ENCODE results near the gene SNX22. TPM values are rescaled to one million over a fixed set of nuclear protein-coding genes. Genes with fewer than 3 reads are reported as not detected.

The SNX22 gene
- total RNA-seq, 6 experiments from 2014 or later = 0.43 to 4.2 (median 1.6) TPM

- no peaks in the 10 kb centered on the region for H3K9me3 ChIP-seq
- H3K27ac ChIP-seq = no peak overlapping the region
- H3K36me3 ChIP-seq = peaks cover 0 to 3% (median 1%) of the 10 kb centered on the region in 4 donors
- no peak overlapping the region for H3K4me3 ChIP-seq
- no peaks in the 10 kb centered on the region for H3K4me1 ChIP-seq
- ATAC-seq = no peak
- no peaks in the 10 kb centered on the region for H3K27me3 ChIP-seq
- no peak for TF ChIP-seq POLR2A (IDR thresholded peaks at IDR 0.05)
- TF ChIP-seq, protein P1, sequence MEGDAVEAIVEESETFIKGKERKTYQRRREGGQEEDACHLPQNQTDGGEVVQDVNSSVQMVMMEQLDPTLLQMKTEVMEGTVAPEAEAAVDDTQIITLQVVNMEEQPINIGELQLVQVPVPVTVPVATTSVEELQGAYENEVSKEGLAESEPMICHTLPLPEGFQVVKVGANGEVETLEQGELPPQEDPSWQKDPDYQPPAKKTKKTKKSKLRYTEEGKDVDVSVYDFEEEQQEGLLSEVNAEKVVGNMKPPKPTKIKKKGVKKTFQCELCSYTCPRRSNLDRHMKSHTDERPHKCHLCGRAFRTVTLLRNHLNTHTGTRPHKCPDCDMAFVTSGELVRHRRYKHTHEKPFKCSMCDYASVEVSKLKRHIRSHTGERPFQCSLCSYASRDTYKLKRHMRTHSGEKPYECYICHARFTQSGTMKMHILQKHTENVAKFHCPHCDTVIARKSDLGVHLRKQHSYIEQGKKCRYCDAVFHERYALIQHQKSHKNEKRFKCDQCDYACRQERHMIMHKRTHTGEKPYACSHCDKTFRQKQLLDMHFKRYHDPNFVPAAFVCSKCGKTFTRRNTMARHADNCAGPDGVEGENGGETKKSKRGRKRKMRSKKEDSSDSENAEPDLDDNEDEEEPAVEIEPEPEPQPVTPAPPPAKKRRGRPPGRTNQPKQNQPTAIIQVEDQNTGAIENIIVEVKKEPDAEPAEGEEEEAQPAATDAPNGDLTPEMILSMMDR (IDR thresholded peaks at IDR 0.05) = no peak
- intact Hi-C loops (cut with DNase I) = no loop called here
- 90% methylated on average over 1 of the region's 1 CpG for WGBS (ENCODE audit: insufficient coverage, low coverage, low lambda C conversion rate, missing lambda C conversion rate)
- no peak for DNase-seq
These were observed 45.9 kb downstream of the SNX22 start for GRCh38 chr15:64197425-64197824.

DNA sequence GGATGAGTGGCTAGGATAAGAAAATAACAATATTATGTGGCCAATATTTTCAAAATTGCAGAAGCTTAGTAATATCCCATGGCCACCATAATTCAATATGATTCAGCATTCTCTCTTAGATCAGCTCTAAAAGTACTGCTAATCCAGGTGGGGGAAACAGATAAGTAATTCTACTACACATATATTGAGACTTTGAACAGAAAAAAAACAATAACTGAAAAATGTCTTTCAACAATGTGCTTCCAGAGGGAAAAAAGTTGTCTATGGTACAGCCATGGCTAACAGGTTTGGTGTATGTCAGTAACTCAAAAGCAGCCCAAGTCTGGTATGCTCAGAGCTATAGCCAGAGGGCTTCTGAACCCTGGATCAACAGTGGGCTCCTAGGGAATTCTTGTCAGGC is 53.7 kb downstream of the SNX22 start:
- intact Hi-C loops (cut with DNase I) = loop anchor here (10.0 kb wide), 1 partner anchor 150 kb away; the partner anchor contains the start of gene CSNK1G1 (in 2 of the 2)
- H3K27me3 ChIP-seq = no peaks in the 10 kb centered on the region
- TF ChIP-seq POLR2A (IDR thresholded peaks at IDR 0.05) = no peak
- TF ChIP-seq, protein P1 (IDR thresholded peaks at IDR 0.05) = no peak

More for the DNA sequence above, 53.7 kb downstream of the SNX22 start:
- H3K36me3 ChIP-seq = peaks cover 0 to 10% (median 4%) of the 10 kb centered on the region in 4 donors
- no peak overlapping the region for H3K4me3 ChIP-seq
- DNase-seq (no peak), ATAC-seq (no peak)
- no peaks in the 10 kb centered on the region for H3K9me3 ChIP-seq
- no peaks in the 10 kb centered on the region for H3K4me1 ChIP-seq
- H3K27ac ChIP-seq = no peak overlapping the region

Small RNA genes within 50 kb of the gene (small RNA-seq; reads per million reads assigned to genes)
- gene RF00019 = 0 reads per million in 2 experiments

Other genes with a start within 250 kb of the SNX22 start
- 10 to 100 TPM in 1 of 6 experiments, 1 to 10 TPM in 5; 1.5 to 11.5 (median 4.7) TPM for gene DAPK2, start 105.2 kb upstream of the SNX22 start, total RNA-seq
- 100 to 1,000 TPM in 4 of 6 experiments, 10 to 100 TPM in 2; 84.2 to 186 (median 126) TPM for gene CIAO2A, start 57.9 kb upstream of the SNX22 start, total RNA-seq
- gene SNX1, start 55.7 kb upstream of the SNX22 start, total RNA-seq = 10 to 100 TPM; 40.7 to 71.1 (median 59.8) TPM
- gene PPIB, start 11.3 kb downstream of the SNX22 start, total RNA-seq = 100 to 1,000 TPM; 276 to 535 (median 474) TPM
- gene CSNK1G1, start 204.4 kb downstream of the SNX22 start, total RNA-seq = 1 to 10 TPM; 3.9 to 7.1 (median 5.5) TPM
- 1 to 10 TPM in 5 of 6 experiments, under 1 TPM in 1; 0.60 to 5.6 (median 2.1) TPM for gene PCLAF, start 229.7 kb downstream of the SNX22 start, total RNA-seq
- gene TRIP4, start 236.1 kb downstream of the SNX22 start, total RNA-seq = 10 to 100 TPM in 2 of 6 experiments, 1 to 10 TPM in 4; 4.2 to 12.5 (median 9.5) TPM

All from right lobe of liver (tissue), 6 donors.